Panc1 (cell line): ENCODE results near the gene VPS33B. TPM values are rescaled to one million over a fixed set of nuclear protein-coding genes. Genes with fewer than 3 reads are reported as not detected.

Source experiments
- ATAC-seq: fragments of 200-7000 bp; cut with Tn5 transposase; 2 replicates; pipeline ENCODE4 v1.9.1; 2020; ENCODE audit warnings: mild to moderate bottlenecking, moderate library complexity
- BruUV-seq: library from RNA; stranded (reverse); fragments of 400-500 nt; replicated peaks from 2 replicates; lab custom pipeline; 2021; lab: Mats Ljungman, UMichigan
- CTCF ChIA-PET: fragments of 300-600 bp; sonication (Branson Sonifier 250); formaldehyde crosslinking; loops from one replicate; lab custom pipeline; 2022; ENCODE audit warnings: antibody characterized with exemption; lab: Charles Lee
- POLR2A ChIA-PET: fragments of 300-600 bp; sonication (Branson Sonifier 250); formaldehyde crosslinking; loops from one replicate; lab custom pipeline; 2022; ENCODE audit warnings: antibody characterized with exemption; lab: Charles Lee
- DNase-seq: peaks from one replicate; pipeline ENCODE4 v3.0.0-alpha.2; 2010; ENCODE audit warnings: low read depth, low spot score
- H3K27ac ChIP-seq: 2 replicates; pipeline ENCODE4 v1.5.1; 2011; ENCODE audit warnings: mild to moderate bottlenecking, low read length, inconsistent platforms
- H3K27me3 ChIP-seq: fragments of 200-500 bp; sonication (Bioruptor generic); 2 replicates; pipeline ENCODE4 v1.6.0; 2014; ENCODE audit warnings: low read length, inconsistent platforms; ENCODE audit not compliant: control insufficient read depth, insufficient read depth
- H3K36me3 ChIP-seq: fragments of 200-500 bp; sonication (Bioruptor generic); 2 replicates; pipeline ENCODE4 v1.5.1; 2014; ENCODE audit warnings: inconsistent platforms, mild to moderate bottlenecking, low read length, moderate library complexity; ENCODE audit not compliant: control insufficient read depth, insufficient read depth
- H3K4me1 ChIP-seq: 2 replicates; pipeline ENCODE4 v1.5.1; 2011; ENCODE audit warnings: inconsistent platforms, mild to moderate bottlenecking, low read length, moderate library complexity; ENCODE audit not compliant: control insufficient read depth, insufficient read depth
- H3K4me3 ChIP-seq, 2 experiments: 2 replicates each; pipeline ENCODE4 v1.5.1; 2011 to 2012; ENCODE audit warnings: low read depth in 2 of 2, low read length in 2 of 2, mild to moderate bottlenecking in 2 of 2, inconsistent platforms in 1 of 2, moderate library complexity in 1 of 2
- H3K9me3 ChIP-seq: fragments of 200-500 bp; sonication (Bioruptor generic); 2 replicates; pipeline ENCODE4 v1.5.1; 2014; ENCODE audit warnings: low read depth, mild to moderate bottlenecking, inconsistent platforms, low read length, moderate library complexity; ENCODE audit not compliant: control insufficient read depth, insufficient read depth
- POLR2AphosphoS5 ChIP-seq: IDR thresholded peaks from 2 replicates; pipeline ENCODE4 v1.6.1; 2012; ENCODE audit warnings: mild to moderate bottlenecking, low read depth, low read length, moderate library complexity
- SIN3A ChIP-seq: IDR thresholded peaks from 2 replicates; pipeline ENCODE4 v1.6.1; 2012; ENCODE audit warnings: low read depth, mild to moderate bottlenecking, low read length, moderate library complexity, borderline replicate concordance; ENCODE audit not compliant: insufficient read depth
- TCF7L2 ChIP-seq: IDR thresholded peaks from 2 replicates; pipeline ENCODE4 v1.6.1; 2011; ENCODE audit warnings: mild to moderate bottlenecking, low read depth, low read length, inconsistent platforms
- in situ Hi-C: cut with HindIII; loops from 2 replicates; pipeline ENCODE4 v1.10.0; 2016; ENCODE audit warnings: low sequenced_read_pairs, low pct_unique_long_range_greater_than_20kb
- intact Hi-C: fragments of 100-400 bp; cut with micrococcal nuclease; formaldehyde crosslinking; loops from one replicate; pipeline ENCODE4 v1.10.0; 2022; ENCODE audit not compliant: unreplicated experiment
- total RNA-seq: library from RNA; stranded (reverse); gene quantifications from one replicate; pipeline ENCODE4 v1.2.1, GENCODE V29; 2021; ENCODE audit not compliant: unreplicated experiment
- TF ChIP-seq, protein P1 (sequence below), 2 experiments: IDR thresholded peaks; 2 replicates each; pipeline ENCODE4 v1.6.1; 2011 to 2012; ENCODE audit warnings: low read depth in 2 of 2, control low read depth in 1 of 2, low read length in 1 of 2, mild to moderate bottlenecking in 1 of 2, moderate library complexity in 1 of 2; ENCODE audit not compliant: insufficient read depth in 1 of 2
- TF ChIP-seq, protein P2 (sequence below): fragments of 450-650 bp; IDR thresholded peaks from 2 replicates; pipeline ENCODE4 v1.5.1; 2017; ENCODE audit warnings: mild to moderate bottlenecking

The VPS33B gene
- total RNA-seq, 1 experiment from 2014 or later: 16.3 TPM

DNA sequence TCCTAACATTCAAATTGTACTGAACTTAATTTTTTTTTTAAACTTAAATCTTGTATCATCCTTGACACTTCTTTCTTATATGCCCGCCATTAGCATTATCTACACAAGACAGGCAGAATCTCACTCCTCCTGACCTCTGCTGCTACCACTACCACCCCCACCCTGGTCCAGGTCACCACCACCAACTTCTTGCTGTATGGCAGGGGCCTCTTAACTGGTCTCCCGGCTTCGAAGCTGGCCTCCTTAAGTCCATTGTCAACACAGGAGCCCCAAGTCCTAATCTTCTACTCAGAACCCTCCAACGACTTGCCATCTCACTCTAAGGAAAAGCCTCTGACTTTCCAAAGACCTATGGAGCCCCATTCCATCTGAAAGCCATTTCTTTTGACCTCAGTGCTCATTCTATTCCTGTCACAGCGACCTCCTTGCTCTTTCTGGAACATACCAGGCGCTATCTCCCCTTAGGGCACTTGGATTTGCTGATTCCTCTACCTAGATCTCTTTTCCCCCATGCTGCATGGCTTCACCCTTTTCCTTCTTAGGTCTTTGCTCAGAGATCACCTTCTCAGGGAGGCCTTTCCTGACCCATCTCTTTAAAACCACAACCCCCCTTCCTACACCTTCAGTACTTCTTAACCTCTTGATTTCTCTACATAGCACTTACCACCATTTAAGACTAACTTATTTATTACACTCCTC is 30.7 kb downstream of the VPS33B start:
- POLR2A ChIA-PET: no interaction called here
- in situ Hi-C loops: no loop called here
- ATAC-seq (no peak), DNase-seq (no peak)
- H3K27me3 ChIP-seq: no peaks in the 10 kb centered on the region
- no TSS peak for BruUV-seq
- H3K36me3 ChIP-seq: no peaks in the 10 kb centered on the region; the same call in 1 of the 2 replicates
- no peak overlapping the region for H3K4me3 ChIP-seq
- TF ChIP-seq POLR2AphosphoS5 (no peak), TCF7L2 (no peak), SIN3A (no peak)
- TF ChIP-seq, protein P1, sequence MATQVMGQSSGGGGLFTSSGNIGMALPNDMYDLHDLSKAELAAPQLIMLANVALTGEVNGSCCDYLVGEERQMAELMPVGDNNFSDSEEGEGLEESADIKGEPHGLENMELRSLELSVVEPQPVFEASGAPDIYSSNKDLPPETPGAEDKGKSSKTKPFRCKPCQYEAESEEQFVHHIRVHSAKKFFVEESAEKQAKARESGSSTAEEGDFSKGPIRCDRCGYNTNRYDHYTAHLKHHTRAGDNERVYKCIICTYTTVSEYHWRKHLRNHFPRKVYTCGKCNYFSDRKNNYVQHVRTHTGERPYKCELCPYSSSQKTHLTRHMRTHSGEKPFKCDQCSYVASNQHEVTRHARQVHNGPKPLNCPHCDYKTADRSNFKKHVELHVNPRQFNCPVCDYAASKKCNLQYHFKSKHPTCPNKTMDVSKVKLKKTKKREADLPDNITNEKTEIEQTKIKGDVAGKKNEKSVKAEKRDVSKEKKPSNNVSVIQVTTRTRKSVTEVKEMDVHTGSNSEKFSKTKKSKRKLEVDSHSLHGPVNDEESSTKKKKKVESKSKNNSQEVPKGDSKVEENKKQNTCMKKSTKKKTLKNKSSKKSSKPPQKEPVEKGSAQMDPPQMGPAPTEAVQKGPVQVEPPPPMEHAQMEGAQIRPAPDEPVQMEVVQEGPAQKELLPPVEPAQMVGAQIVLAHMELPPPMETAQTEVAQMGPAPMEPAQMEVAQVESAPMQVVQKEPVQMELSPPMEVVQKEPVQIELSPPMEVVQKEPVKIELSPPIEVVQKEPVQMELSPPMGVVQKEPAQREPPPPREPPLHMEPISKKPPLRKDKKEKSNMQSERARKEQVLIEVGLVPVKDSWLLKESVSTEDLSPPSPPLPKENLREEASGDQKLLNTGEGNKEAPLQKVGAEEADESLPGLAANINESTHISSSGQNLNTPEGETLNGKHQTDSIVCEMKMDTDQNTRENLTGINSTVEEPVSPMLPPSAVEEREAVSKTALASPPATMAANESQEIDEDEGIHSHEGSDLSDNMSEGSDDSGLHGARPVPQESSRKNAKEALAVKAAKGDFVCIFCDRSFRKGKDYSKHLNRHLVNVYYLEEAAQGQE (IDR thresholded peaks at IDR 0.05; ENCODE audit: insufficient read depth in 1 of 2, low read depth in 2 of 2, low read length in 1 of 2): no peak
- TF ChIP-seq, protein P2, sequence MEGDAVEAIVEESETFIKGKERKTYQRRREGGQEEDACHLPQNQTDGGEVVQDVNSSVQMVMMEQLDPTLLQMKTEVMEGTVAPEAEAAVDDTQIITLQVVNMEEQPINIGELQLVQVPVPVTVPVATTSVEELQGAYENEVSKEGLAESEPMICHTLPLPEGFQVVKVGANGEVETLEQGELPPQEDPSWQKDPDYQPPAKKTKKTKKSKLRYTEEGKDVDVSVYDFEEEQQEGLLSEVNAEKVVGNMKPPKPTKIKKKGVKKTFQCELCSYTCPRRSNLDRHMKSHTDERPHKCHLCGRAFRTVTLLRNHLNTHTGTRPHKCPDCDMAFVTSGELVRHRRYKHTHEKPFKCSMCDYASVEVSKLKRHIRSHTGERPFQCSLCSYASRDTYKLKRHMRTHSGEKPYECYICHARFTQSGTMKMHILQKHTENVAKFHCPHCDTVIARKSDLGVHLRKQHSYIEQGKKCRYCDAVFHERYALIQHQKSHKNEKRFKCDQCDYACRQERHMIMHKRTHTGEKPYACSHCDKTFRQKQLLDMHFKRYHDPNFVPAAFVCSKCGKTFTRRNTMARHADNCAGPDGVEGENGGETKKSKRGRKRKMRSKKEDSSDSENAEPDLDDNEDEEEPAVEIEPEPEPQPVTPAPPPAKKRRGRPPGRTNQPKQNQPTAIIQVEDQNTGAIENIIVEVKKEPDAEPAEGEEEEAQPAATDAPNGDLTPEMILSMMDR: no peak
- intact Hi-C loops: no loop called here
- CTCF ChIA-PET: no interaction called here
- H3K4me1 ChIP-seq: peaks cover 46% of the 10 kb centered on the region
- peak overlapping the region; percentile 95 for H3K27ac ChIP-seq
- H3K9me3 ChIP-seq: no peaks in the 10 kb centered on the region

DNA sequence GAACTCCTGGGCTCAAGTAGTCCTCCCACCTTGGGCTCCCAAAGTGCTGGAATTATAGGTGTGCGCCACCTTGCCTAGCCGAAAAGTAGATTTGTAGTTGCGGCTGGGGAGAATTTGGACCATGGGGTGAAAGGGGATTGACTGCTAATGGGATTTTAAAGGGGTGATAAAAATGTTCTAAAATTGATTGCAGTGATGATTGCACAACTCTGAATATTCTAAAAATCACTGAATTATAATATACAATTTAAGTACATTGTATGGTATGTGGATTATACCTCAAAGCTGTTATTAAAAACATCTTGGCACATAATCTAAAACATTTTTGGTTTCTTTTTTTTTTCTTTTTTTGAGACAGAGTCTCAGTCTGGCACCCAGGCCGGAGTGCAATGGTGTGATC is 31.9 kb downstream of the VPS33B start:
- ATAC-seq: no peak
- no peaks in the 10 kb centered on the region for H3K27me3 ChIP-seq
- peaks cover 49% of the 10 kb centered on the region for H3K4me1 ChIP-seq
- 0 out of 2 replicates have a peak overlapping the region, but pooled peaks have one; percentile 18 for H3K27ac ChIP-seq
- TF ChIP-seq POLR2AphosphoS5 (no peak), TCF7L2 (no peak), SIN3A (no peak)
- TF ChIP-seq, protein P1 (IDR thresholded peaks at IDR 0.05; ENCODE audit: insufficient read depth in 1 of 2, low read depth in 2 of 2, low read length in 1 of 2): no peak
- TF ChIP-seq, protein P2: no peak
- ChIA-PET CTCF (no interaction called here), POLR2A (no interaction called here)
- H3K4me3 ChIP-seq: no peak overlapping the region
- no peak for DNase-seq
- intact Hi-C loops: no loop called here
- in situ Hi-C loops: no loop called here
- no peaks in the 10 kb centered on the region; the same call in 1 of the 2 replicates for H3K36me3 ChIP-seq
- no peaks in the 10 kb centered on the region for H3K9me3 ChIP-seq
- BruUV-seq: no TSS peak
